H9 (cell line): Measurements from ENCODE around the gene DCUN1D2. TPM values are rescaled to one million over a fixed set of nuclear protein-coding genes. Genes with fewer than 3 reads are reported as not detected.
A peak's percentile ranks its signal among the peaks of the same experiment; 100 is the strongest.

Experiments
- DNase-seq: peaks from one replicate; pipeline ENCODE4 v3.0.0-alpha.2; 2017
- H2AFZ ChIP-seq: one replicate; pipeline ENCODE4 v1.6.1; 2013; ENCODE audit warnings: mild to moderate bottlenecking, low read length, control low read depth, moderate library complexity
- H2AK5ac ChIP-seq: 2 replicates; pipeline ENCODE4 v1.6.1; 2013; ENCODE audit warnings: low read length, control low read depth, mixed read lengths; ENCODE audit not compliant: insufficient read length
- H2BK120ac ChIP-seq: one replicate; pipeline ENCODE4 v1.6.1; 2013; ENCODE audit warnings: low read depth, mild to moderate bottlenecking, low read length, control low read depth, inconsistent platforms; ENCODE audit not compliant: poor library complexity, severe bottlenecking
- H2BK12ac ChIP-seq: 2 replicates; pipeline ENCODE4 v1.6.1; 2013; ENCODE audit warnings: low read length, control low read depth, mixed read lengths, low read depth; ENCODE audit not compliant: insufficient read length
- H2BK15ac ChIP-seq: 2 replicates; pipeline ENCODE4 v1.6.1; 2013; ENCODE audit warnings: low read depth, low read length, control low read depth
- H2BK20ac ChIP-seq: one replicate; pipeline ENCODE4 v1.6.1; 2013; ENCODE audit warnings: low read depth, mild to moderate bottlenecking, low read length, control low read depth, inconsistent platforms; ENCODE audit not compliant: poor library complexity, severe bottlenecking
- H2BK5ac ChIP-seq: 2 replicates; pipeline ENCODE4 v1.6.1; 2013; ENCODE audit warnings: low read length, control low read depth, mixed read lengths; ENCODE audit not compliant: insufficient read length
- H3K14ac ChIP-seq: 2 replicates; pipeline ENCODE4 v1.6.1; 2013; ENCODE audit warnings: low read length, control low read depth; ENCODE audit not compliant: insufficient read depth
- H3K18ac ChIP-seq: 2 replicates; pipeline ENCODE4 v1.6.1; 2013; ENCODE audit warnings: low read depth, mild to moderate bottlenecking, mixed read lengths, low read length, control low read depth; ENCODE audit not compliant: insufficient read length
- H3K23ac ChIP-seq: 2 replicates; pipeline ENCODE4 v1.6.1; 2013; ENCODE audit warnings: low read length, control low read depth, mixed read lengths, low read depth; ENCODE audit not compliant: insufficient read length
- H3K23me2 ChIP-seq: 2 replicates; pipeline ENCODE4 v1.6.1; 2013; ENCODE audit warnings: low read depth, mild to moderate bottlenecking, mixed read lengths, low read length, control low read depth; ENCODE audit not compliant: insufficient read length, poor library complexity, severe bottlenecking
- H3K27ac ChIP-seq: 2 replicates; pipeline ENCODE4 v1.5.1; 2013; ENCODE audit warnings: low read length, control low read depth, mixed read lengths, low read depth; ENCODE audit not compliant: insufficient read length
- H3K27me3 ChIP-seq: 2 replicates; pipeline ENCODE4 v1.6.1; 2013; ENCODE audit warnings: low read length, control low read depth, inconsistent platforms; ENCODE audit not compliant: insufficient read depth
- H3K4ac ChIP-seq: 2 replicates; pipeline ENCODE4 v1.6.1; 2013; ENCODE audit warnings: low read depth, mild to moderate bottlenecking, control low read depth, inconsistent platforms, low read length, moderate library complexity
- H3K4me1 ChIP-seq: 2 replicates; pipeline ENCODE4 v1.6.1; 2013; ENCODE audit warnings: low read length, control low read depth, inconsistent platforms; ENCODE audit not compliant: insufficient read depth
- H3K4me2 ChIP-seq: 2 replicates; pipeline ENCODE4 v1.6.1; 2013; ENCODE audit warnings: low read length, control low read depth, mixed read lengths; ENCODE audit not compliant: insufficient read length, insufficient read depth
- H3K56ac ChIP-seq: 2 replicates; pipeline ENCODE4 v1.6.1; 2013; ENCODE audit warnings: low read depth, mild to moderate bottlenecking, mixed read lengths, low read length, control low read depth; ENCODE audit not compliant: insufficient read length
- H3K79me1 ChIP-seq: 2 replicates; pipeline ENCODE4 v1.6.1; 2013; ENCODE audit warnings: low read depth, mild to moderate bottlenecking, moderate library complexity, low read length, control low read depth, inconsistent platforms; ENCODE audit not compliant: insufficient read depth, poor library complexity, severe bottlenecking
- H3K79me2 ChIP-seq: 2 replicates; pipeline ENCODE4 v1.6.1; 2013; ENCODE audit warnings: low read length, control low read depth, inconsistent platforms; ENCODE audit not compliant: insufficient read depth
- H3K9ac ChIP-seq: 2 replicates; pipeline ENCODE4 v1.6.1; 2013; ENCODE audit warnings: low read length, control low read depth, mixed read lengths; ENCODE audit not compliant: insufficient read length; ENCODE audit errors: extremely low read depth
- H3K9me3 ChIP-seq: one replicate; pipeline ENCODE4 v1.6.1; 2013; ENCODE audit warnings: low read depth, low read length, inconsistent platforms; ENCODE audit not compliant: control insufficient read depth
- H3T11ph ChIP-seq: one replicate; pipeline ENCODE4 v1.6.1; 2013; ENCODE audit warnings: mild to moderate bottlenecking, low read length, control low read depth, inconsistent platforms
- H4K20me1 ChIP-seq: one replicate; pipeline ENCODE4 v1.6.1; 2013; ENCODE audit not compliant: control insufficient read depth, insufficient read length, insufficient read depth
- H4K5ac ChIP-seq: 2 replicates; pipeline ENCODE4 v1.6.1; 2013; ENCODE audit warnings: low read depth, mild to moderate bottlenecking, mixed read lengths, low read length, control low read depth; ENCODE audit not compliant: insufficient read length
- H4K8ac ChIP-seq: replicated peaks from 2 replicates; pipeline ENCODE4 v1.6.1; 2013; ENCODE audit warnings: low read length, control low read depth, mixed read lengths, low read depth; ENCODE audit not compliant: insufficient read length
- H4K91ac ChIP-seq: 2 replicates; pipeline ENCODE4 v1.6.1; 2013; ENCODE audit warnings: low read depth, mild to moderate bottlenecking, moderate library complexity, mixed read lengths, low read length, control low read depth; ENCODE audit not compliant: insufficient read length
- H3K27ac Mint-ChIP-seq, 3 experiments: 2 replicates in 2 of 3; 3 replicates in 1 of 3; pipeline ENCODE4 v1.8.0; 2020 to 2021; ENCODE audit warnings: mixed read lengths in 3 of 3, mild to moderate bottlenecking in 1 of 3, moderate library complexity in 1 of 3
- H3K27me3 Mint-ChIP-seq: 2 replicates; pipeline ENCODE4 v1.8.0; 2021; ENCODE audit warnings: low read depth, mild to moderate bottlenecking, moderate library complexity, mixed read lengths
- H3K36me3 Mint-ChIP-seq, 3 experiments: 2 replicates in 2 of 3; 3 replicates in 1 of 3; pipeline ENCODE4 v1.8.0; 2020 to 2021; ENCODE audit warnings: low read depth in 3 of 3, mixed read lengths in 3 of 3; ENCODE audit not compliant: insufficient read depth in 1 of 3
- H3K4me1 Mint-ChIP-seq, 2 experiments: 2 replicates each; pipeline ENCODE4 v1.8.0; 2020; ENCODE audit warnings: mixed read lengths in 2 of 2
- H3K4me3 Mint-ChIP-seq, 2 experiments: 2 replicates in 1 of 2; 3 replicates in 1 of 2; pipeline ENCODE4 v1.8.0; 2020 to 2021; ENCODE audit warnings: mild to moderate bottlenecking in 2 of 2, mixed read lengths in 2 of 2, moderate library complexity in 1 of 2
- H3K9me3 Mint-ChIP-seq, 2 experiments: 2 replicates in 1 of 2; 3 replicates in 1 of 2; pipeline ENCODE4 v1.8.0; 2020; ENCODE audit warnings: mild to moderate bottlenecking in 2 of 2, mixed read lengths in 2 of 2, moderate library complexity in 1 of 2
- CTCF ChIP-seq: fragments of 200-600 bp; sonication (generic); conservative IDR thresholded peaks from 3 replicates; pipeline ENCODE4 v1.8.0; 2021; ENCODE audit warnings: antibody characterized with exemption, mild to moderate bottlenecking
- WGBS: extraction: QIAGEN DNeasy Blood & Tissue Kit; methylation state at CpG from one replicate; pipeline ENCODE4 v1.1.7; 2013; ENCODE audit warnings: missing lambda C conversion rate, low lambda C conversion rate, mixed read lengths; ENCODE audit not compliant: insufficient read length; ENCODE audit errors: extremely low coverage; 5-methylcytosine and 5-hydroxymethylcytosine counted together
- total RNA-seq: library from RNA; stranded (reverse); gene quantifications from 2 replicates; pipeline ENCODE4 v1.2.1, GENCODE V29; 2021

DCUN1D2 gene
- total RNA-seq, 1 experiment from 2014 or later = 36.8 TPM

GRCh38 chr13:113470073-113470472 lies 20.4 kb downstream of the DCUN1D2 start:
- peak overlapping the region in 1 of 3 experiments; percentile 55; a peak in 1 of 7 replicates for H3K27ac Mint-ChIP-seq
- no CpG with 5 or more reads among the region's 10 CpGs for WGBS
- Histone ChIP-seq H4K5ac (no peak overlapping the region), H2BK120ac (no peak overlapping the region), H3K27ac (no peak overlapping the region), H4K20me1 (no peaks in the 10 kb centered on the region), H3K9ac (no peak overlapping the region), H2BK15ac (no peak overlapping the region), H3K56ac (no peak overlapping the region), H2BK5ac (no peak overlapping the region), H3K27me3 (no peaks in the 10 kb centered on the region), H3K4ac (no peak overlapping the region), H2BK12ac (no peak overlapping the region), H3K4me1 (no peaks in the 10 kb centered on the region), H3K14ac (no peak overlapping the region), H3K79me1 (no peaks in the 10 kb centered on the region), H4K8ac (no peak overlapping the region), H2AFZ (no peak overlapping the region), H3K18ac (no peak overlapping the region), H2AK5ac (no peak overlapping the region), H2BK20ac (no peak overlapping the region), H3K23ac (no peak overlapping the region), H3K4me2 (no peak overlapping the region), H4K91ac (no peak overlapping the region), H3T11ph (no peak overlapping the region), H3K9me3 (no peaks in the 10 kb centered on the region), H3K79me2 (no peaks in the 10 kb centered on the region), H3K23me2 (peaks cover 2% of the 10 kb centered on the region)
- TF ChIP-seq CTCF = no peak
- H3K4me1 Mint-ChIP-seq = peaks cover 15 to 35% of the 10 kb centered on the region in 2 experiments
- DNase-seq = no peak
- no peaks in the 10 kb centered on the region; a peak in 1 of 5 replicates for H3K9me3 Mint-ChIP-seq
- no peaks in the 10 kb centered on the region for H3K27me3 Mint-ChIP-seq
- H3K36me3 Mint-ChIP-seq = peaks cover 20 to 61% (median 55%) of the 10 kb centered on the region in 3 experiments; a peak in 6 of 7 replicates
- no peak overlapping the region for H3K4me3 Mint-ChIP-seq
